Stimulated activated effector memory CD8-positive, alpha-beta T cell treated with anti-CD3 and anti-CD28 coated beads, Interleukin-12 subunit alpha, Interleukin-12 subunit beta, amount 100 ng/mL, for 72 hours (primary cell): ENCODE measurements around the gene TMEM178B.

Experiments
- ATAC-seq: fragments of 150-1000 bp; cut with Tn5 transposase; 2 replicates; pipeline ENCODE4 v1.10.0; 2021
- DNase-seq, 2 donors: peaks; one replicate each; pipeline ENCODE4 v3.0.0; 2021 to 2022; ENCODE audit warnings: low spot score in 2 of 2
- H3K27ac Mint-ChIP-seq: one replicate; pipeline ENCODE4 v1.8.0; 2022; ENCODE audit warnings: mild to moderate bottlenecking, mixed read lengths
- H3K36me3 Mint-ChIP-seq: one replicate; pipeline ENCODE4 v1.8.0; 2022; ENCODE audit warnings: mild to moderate bottlenecking, mixed read lengths
- H3K4me1 Mint-ChIP-seq: one replicate; pipeline ENCODE4 v1.8.0; 2022; ENCODE audit warnings: mixed read lengths
- H3K4me3 Mint-ChIP-seq: one replicate; pipeline ENCODE4 v1.8.0; 2022; ENCODE audit warnings: mild to moderate bottlenecking, mixed read lengths
- H3K9me3 Mint-ChIP-seq: one replicate; pipeline ENCODE4 v1.8.0; 2022; ENCODE audit warnings: mixed read lengths

The TMEM178B gene

GRCh38 chr7:141511676-141512396 lies 438.0 kb downstream of the TMEM178B start:
- Mint-ChIP-seq H3K4me1 (peaks cover 11% of the 10 kb centered on the region), H3K36me3 (no peaks in the 10 kb centered on the region), H3K9me3 (no peaks in the 10 kb centered on the region), H3K27ac (no peak overlapping the region), H3K4me3 (peak overlapping the region; percentile 57)
- DNase-seq (no peak), ATAC-seq (peak; percentile 43)

- H3K9me3 Mint-ChIP-seq = no peaks in the 10 kb centered on the region
Measured at GRCh38 chr7:141512597-141512996, 438.7 kb downstream of the TMEM178B start.

GRCh38 chr7:141513720-141514119 lies 439.9 kb downstream of the TMEM178B start:
- ATAC-seq (no peak), DNase-seq (no peak)
- Mint-ChIP-seq H3K4me1 (peaks cover 11% of the 10 kb centered on the region), H3K4me3 (no peak overlapping the region), H3K27ac (no peak overlapping the region), H3K9me3 (no peaks in the 10 kb centered on the region), H3K36me3 (no peaks in the 10 kb centered on the region)

More at GRCh38 chr7:141512597-141512996, 438.7 kb downstream of the TMEM178B start:
- H3K36me3 Mint-ChIP-seq = no peaks in the 10 kb centered on the region
- H3K4me3 Mint-ChIP-seq = peak overlapping the region; percentile 57
- H3K4me1 Mint-ChIP-seq = peaks cover 11% of the 10 kb centered on the region
- DNase-seq (no peak), ATAC-seq (peak; percentile 75)
- H3K27ac Mint-ChIP-seq = no peak overlapping the region

GRCh38 chr7:141515941-141516340 lies 442.1 kb downstream of the TMEM178B start:
- DNase-seq = no peak
- H3K9me3 Mint-ChIP-seq = no peaks in the 10 kb centered on the region
- H3K4me1 Mint-ChIP-seq = peaks cover 20% of the 10 kb centered on the region
- no peaks in the 10 kb centered on the region for H3K36me3 Mint-ChIP-seq
- no peak overlapping the region for H3K4me3 Mint-ChIP-seq
- no peak for ATAC-seq
- no peak overlapping the region for H3K27ac Mint-ChIP-seq

- H3K4me3 Mint-ChIP-seq = no peak overlapping the region
- no peak for DNase-seq
- H3K36me3 Mint-ChIP-seq = no peaks in the 10 kb centered on the region
- H3K27ac Mint-ChIP-seq = no peak overlapping the region
- peak; percentile 65 for ATAC-seq
- H3K4me1 Mint-ChIP-seq = peaks cover 9% of the 10 kb centered on the region
- H3K9me3 Mint-ChIP-seq = no peaks in the 10 kb centered on the region
Measured at GRCh38 chr7:141519623-141520022, 445.8 kb downstream of the TMEM178B start.

- no peaks in the 10 kb centered on the region for H3K9me3 Mint-ChIP-seq
- peaks cover 9% of the 10 kb centered on the region for H3K4me1 Mint-ChIP-seq
- no peaks in the 10 kb centered on the region for H3K36me3 Mint-ChIP-seq
- H3K4me3 Mint-ChIP-seq = no peak overlapping the region
- no peak overlapping the region for H3K27ac Mint-ChIP-seq
- DNase-seq (no peak), ATAC-seq (peak; percentile 64)
Measured at GRCh38 chr7:141522657-141523342, 448.9 kb downstream of the TMEM178B start.

- Mint-ChIP-seq H3K27ac (no peak overlapping the region), H3K4me1 (no peaks in the 10 kb centered on the region), H3K9me3 (no peaks in the 10 kb centered on the region), H3K4me3 (no peak overlapping the region), H3K36me3 (no peaks in the 10 kb centered on the region)
- ATAC-seq (no peak), DNase-seq (no peak)
Measured at GRCh38 chr7:141525973-141526514, 452.2 kb downstream of the TMEM178B start.

GRCh38 chr7:141527076-141527475 lies 453.2 kb downstream of the TMEM178B start:
- Mint-ChIP-seq H3K9me3 (no peaks in the 10 kb centered on the region), H3K4me3 (no peak overlapping the region), H3K36me3 (no peaks in the 10 kb centered on the region), H3K27ac (no peak overlapping the region), H3K4me1 (no peaks in the 10 kb centered on the region)
- ATAC-seq = no peak
- no peak for DNase-seq

GRCh38 chr7:141528399-141528798 lies 454.5 kb downstream of the TMEM178B start:
- ATAC-seq = no peak
- no peak overlapping the region for H3K4me3 Mint-ChIP-seq
- no peaks in the 10 kb centered on the region for H3K4me1 Mint-ChIP-seq
- H3K27ac Mint-ChIP-seq = no peak overlapping the region
- no peaks in the 10 kb centered on the region for H3K36me3 Mint-ChIP-seq
- DNase-seq = no peak
- H3K9me3 Mint-ChIP-seq = no peaks in the 10 kb centered on the region
